ENCODE data around the gene CNOT6L.

DNA sequence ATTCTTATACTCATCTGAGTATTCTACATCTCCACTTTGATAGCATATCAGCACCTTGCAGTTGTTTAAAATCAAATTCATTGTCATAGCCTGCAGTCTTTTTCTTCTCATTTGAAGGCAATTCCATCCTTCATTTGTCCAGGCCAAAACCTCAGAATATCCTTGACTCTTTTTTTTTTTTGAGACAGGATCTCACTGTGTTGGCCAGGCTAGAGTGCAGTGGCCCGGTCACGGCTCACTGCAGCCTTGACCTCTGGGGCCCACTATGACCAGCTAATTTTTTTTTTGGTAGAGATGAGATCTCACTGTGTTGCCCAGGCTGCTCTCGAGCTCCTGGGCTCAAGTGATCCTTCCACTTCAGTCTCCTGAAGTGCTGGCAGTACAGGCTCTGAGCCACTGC, 46.1 kb upstream of the CNOT6L start:
- TF ChIP-seq TARDBP (IDR thresholded peaks at IDR 0.05) (no peak), CTBP1 (IDR thresholded peaks at IDR 0.05; ENCODE audit: borderline replicate concordance) (no peak), BHLHE40 (IDR thresholded peaks at IDR 0.05; ENCODE audit: borderline replicate concordance) (no peak), LEF1 (IDR thresholded peaks at IDR 0.05; ENCODE audit: borderline replicate concordance) (no peak)
